Natural killer cell treated with Interleukin-12 subunit alpha and Interleukin-12 subunit beta and Interleukin-15 and Interleukin-18, amount 100 ng/mL, for 72 hours (primary cell): ENCODE data around the gene FBXO4. TPM values are rescaled to one million over a fixed set of nuclear protein-coding genes. Genes with fewer than 3 reads are reported as not detected.
"Not testable (repeated sequence)": the region's sequence is repeated elsewhere in the genome, so short reads cannot be mapped to it uniquely, and the experiment has no call there.

Experiments used
- ATAC-seq, 2 donors: fragments of 150-1000 bp; cut with Tn5 transposase in 1 of 2; sonication (Bioruptor Pico), chemical (Tn5 transposase) in 1 of 2; 2 replicates each; pipeline ENCODE4 v1.10.0; 2021
- DNase-seq: peaks from one replicate; pipeline ENCODE4 v3.0.0; 2022; ENCODE audit warnings: low spot score
- H3K27ac Mint-ChIP-seq, 2 donors: 1 replicate in 1 of 2; 2 replicates in 1 of 2; pipeline ENCODE4 v1.8.0; 2022; ENCODE audit warnings: mixed read lengths in 2 of 2, mild to moderate bottlenecking in 1 of 2, moderate library complexity in 1 of 2
- H3K27me3 Mint-ChIP-seq, 2 donors: 1 replicate in 1 of 2; 2 replicates in 1 of 2; pipeline ENCODE4 v1.8.0; 2022; ENCODE audit warnings: mixed read lengths in 2 of 2
- H3K36me3 Mint-ChIP-seq: one replicate; pipeline ENCODE4 v1.8.0; 2022; ENCODE audit warnings: mixed read lengths
- H3K4me1 Mint-ChIP-seq, 2 donors: 1 replicate in 1 of 2; 2 replicates in 1 of 2; pipeline ENCODE4 v1.8.0; 2022; ENCODE audit warnings: low read depth in 2 of 2, mixed read lengths in 2 of 2, mild to moderate bottlenecking in 1 of 2
- H3K4me3 Mint-ChIP-seq: one replicate; pipeline ENCODE4 v1.8.0; 2022; ENCODE audit warnings: mixed read lengths
- H3K9me3 Mint-ChIP-seq: 2 replicates; pipeline ENCODE4 v1.8.0; 2022; ENCODE audit warnings: mixed read lengths
- total RNA-seq, 2 donors: library from RNA; stranded (reverse); gene quantifications; one replicate each; pipeline ENCODE4 v1.2.3, GENCODE V29; 2022

FBXO4 gene
- total RNA-seq, 2 donors from 2014 or later, result 10.8 to 11.7 TPM

DNA sequence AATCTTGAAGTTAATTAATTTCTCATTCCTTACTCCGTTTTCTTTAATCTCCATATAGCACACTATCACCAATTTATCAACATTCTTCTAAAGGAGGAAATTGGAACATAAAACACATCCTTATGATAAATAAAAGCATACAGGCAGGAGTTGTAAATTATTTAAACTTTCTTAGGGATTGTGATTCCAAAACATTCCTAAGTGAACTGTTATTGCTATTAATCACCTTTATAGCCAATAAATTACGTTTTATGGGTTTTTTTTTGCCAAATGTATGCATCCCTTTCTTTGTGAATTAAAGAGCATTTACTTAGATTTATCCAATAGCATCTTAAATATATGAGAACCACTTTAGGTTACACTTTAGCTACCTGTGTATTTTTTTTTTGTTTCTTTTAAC, 55.3 kb downstream of the FBXO4 start:
- DNase-seq (no peak), ATAC-seq (no peak)
- H3K4me1 Mint-ChIP-seq, result no peaks in the 10 kb centered on the region
- H3K9me3 Mint-ChIP-seq, result peaks cover 3% of the 10 kb centered on the region
- no peak overlapping the region for H3K4me3 Mint-ChIP-seq
- peaks cover 7 to 20% of the 10 kb centered on the region in 2 donors for H3K27me3 Mint-ChIP-seq
- no peak overlapping the region for H3K27ac Mint-ChIP-seq
- H3K36me3 Mint-ChIP-seq, result no peaks in the 10 kb centered on the region

DNA sequence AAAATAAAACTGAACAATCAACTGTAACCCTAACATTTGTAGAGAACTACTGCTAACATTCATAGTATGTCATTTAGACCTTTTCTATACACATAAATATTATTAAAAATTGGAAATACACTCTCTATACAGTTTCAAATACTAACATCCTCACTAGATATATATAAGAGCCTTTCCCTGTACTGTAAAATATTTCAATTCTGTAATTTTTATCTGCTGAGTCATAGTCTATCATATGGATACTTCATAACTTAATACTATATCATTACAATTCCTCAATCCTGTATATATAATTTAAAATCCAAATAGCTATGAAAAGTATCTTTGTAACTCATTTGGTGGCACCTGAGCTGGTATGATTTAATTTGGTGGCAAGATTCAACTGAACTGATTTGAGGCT, 55.8 kb downstream of the FBXO4 start:
- Mint-ChIP-seq H3K9me3 (peaks cover 3% of the 10 kb centered on the region), H3K27me3 (peaks cover 7 to 21% of the 10 kb centered on the region in 2 donors), H3K36me3 (no peaks in the 10 kb centered on the region), H3K4me1 (no peaks in the 10 kb centered on the region), H3K4me3 (no peak overlapping the region), H3K27ac (no peak overlapping the region)
- ATAC-seq, result no peak
- no peak for DNase-seq

DNA sequence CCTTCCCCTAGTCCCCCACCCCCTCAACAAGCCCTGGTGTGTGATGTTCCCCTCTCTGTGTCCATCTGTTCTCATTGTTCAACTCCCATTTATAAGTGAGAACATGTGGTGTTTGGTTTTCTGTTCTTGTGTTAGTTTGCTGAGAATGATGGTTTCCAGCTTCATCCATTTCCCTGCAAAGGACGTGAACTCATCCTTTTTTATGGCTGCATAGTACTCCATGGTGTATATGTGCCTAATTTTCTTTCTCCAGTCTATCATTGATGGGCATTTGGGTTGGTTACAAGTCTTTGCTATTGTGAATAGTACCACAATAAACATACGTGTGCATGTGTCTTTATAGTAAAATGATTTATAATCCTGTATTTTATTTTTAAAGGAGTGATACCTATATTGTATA, 57.8 kb downstream of the FBXO4 start:
- not testable (repeated sequence) for H3K4me1 Mint-ChIP-seq, ATAC-seq, H3K9me3 Mint-ChIP-seq, H3K36me3 Mint-ChIP-seq, H3K27ac Mint-ChIP-seq, DNase-seq, H3K4me3 Mint-ChIP-seq
- H3K27me3 Mint-ChIP-seq, result peaks cover 14 to 25% of the 10 kb centered on the region in 2 donors

DNA sequence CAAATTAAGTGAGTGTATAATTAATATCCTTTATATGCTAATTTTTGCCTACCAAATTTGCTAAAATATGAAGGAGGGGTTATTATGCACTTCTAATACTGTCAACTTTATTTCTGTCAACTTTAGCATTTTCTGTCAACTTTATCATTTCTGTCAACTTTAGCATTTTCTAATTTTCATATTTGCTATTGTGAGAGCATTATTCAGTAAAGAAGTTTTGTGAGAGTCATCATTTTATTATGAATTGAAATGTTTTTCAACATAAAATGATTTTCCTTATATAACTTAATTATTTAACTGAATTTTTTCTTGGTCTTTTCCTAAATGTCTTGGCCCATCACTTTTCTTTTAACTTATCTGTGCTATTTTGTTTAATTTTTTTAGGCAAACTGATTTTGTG, 58.2 kb downstream of the FBXO4 start:
- Mint-ChIP-seq H3K4me3 (no peak overlapping the region), H3K27ac (no peak overlapping the region), H3K9me3 (peaks cover 3% of the 10 kb centered on the region), H3K27me3 (peaks cover 15 to 26% of the 10 kb centered on the region in 2 donors), H3K36me3 (no peaks in the 10 kb centered on the region), H3K4me1 (no peaks in the 10 kb centered on the region)
- ATAC-seq (no peak), DNase-seq (no peak)

DNA sequence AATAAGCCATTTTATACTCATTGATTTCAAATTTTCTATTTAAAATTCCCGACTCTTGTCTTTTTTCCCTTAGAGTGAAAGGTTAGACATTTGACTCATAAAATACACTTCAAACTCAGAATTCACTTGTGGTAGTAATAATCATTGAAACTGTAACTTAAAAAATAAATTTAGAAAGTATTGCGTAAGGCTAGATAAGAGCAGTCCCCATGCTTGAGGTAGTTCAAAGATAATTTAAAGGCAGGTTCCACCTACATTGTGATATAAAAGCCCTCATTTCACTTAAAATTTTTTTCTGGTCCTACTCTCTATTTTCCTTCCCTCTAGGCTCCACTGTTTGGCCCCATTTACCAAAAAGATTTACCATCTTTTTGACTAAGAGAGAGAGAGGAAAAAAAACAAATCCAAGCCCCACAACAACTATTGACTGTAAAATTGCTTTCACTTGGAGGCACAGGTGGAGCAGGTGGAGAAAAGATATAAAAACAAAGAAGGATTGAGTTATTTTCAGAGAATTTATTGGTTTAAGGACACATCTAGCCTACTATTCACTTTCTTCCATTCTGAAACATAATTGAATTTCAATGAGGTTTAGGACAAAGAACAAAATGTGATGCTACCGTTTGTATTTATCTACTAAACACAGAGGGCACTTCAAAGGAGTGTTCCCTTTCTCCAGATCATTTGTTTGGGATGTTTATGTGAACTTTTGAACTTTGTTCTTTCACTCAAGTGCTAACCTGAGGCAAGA, 61.0 kb downstream of the FBXO4 start:
- no peak overlapping the region for H3K27ac Mint-ChIP-seq

More for the DNA sequence above, 61.0 kb downstream of the FBXO4 start:
- H3K9me3 Mint-ChIP-seq, result peaks cover 3% of the 10 kb centered on the region
- H3K36me3 Mint-ChIP-seq, result no peaks in the 10 kb centered on the region
- no peaks in the 10 kb centered on the region for H3K4me1 Mint-ChIP-seq
- ATAC-seq, result no peak
- no peak for DNase-seq
- no peak overlapping the region for H3K4me3 Mint-ChIP-seq
- peaks cover 19 to 41% of the 10 kb centered on the region in 2 donors for H3K27me3 Mint-ChIP-seq

Other genes starting within 250 kb of the FBXO4 start
- gene OXCT1, start 54.9 kb upstream of the FBXO4 start, total RNA-seq, result 10 to 100 TPM; 31.2 to 50.2 TPM
- gene RIMOC1, start 20.9 kb upstream of the FBXO4 start, total RNA-seq, result 10 to 100 TPM; 27.0 to 29.7 TPM